ENCODE results near the gene C2orf76.

DNA sequence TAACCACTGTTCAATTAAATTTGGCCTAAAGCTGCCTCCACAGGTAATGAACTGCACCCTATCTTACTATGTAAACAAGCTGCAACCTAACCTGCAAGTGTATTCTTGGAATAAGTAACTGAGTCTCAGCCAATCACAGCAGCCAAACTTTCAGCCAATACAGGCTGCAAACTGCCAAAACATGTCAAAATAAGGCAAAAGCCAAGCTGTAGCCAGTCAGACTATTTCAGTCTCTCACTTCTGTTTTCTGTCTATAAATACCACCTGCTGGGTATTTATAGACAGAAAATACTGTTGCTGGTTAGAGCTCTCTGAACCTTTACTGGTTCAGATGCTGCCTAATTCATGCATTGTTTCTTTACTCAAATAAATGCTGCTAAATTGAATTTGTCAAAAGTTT is 14.3 kb downstream of the C2orf76 start:
- TF ChIP-seq, protein P1, sequence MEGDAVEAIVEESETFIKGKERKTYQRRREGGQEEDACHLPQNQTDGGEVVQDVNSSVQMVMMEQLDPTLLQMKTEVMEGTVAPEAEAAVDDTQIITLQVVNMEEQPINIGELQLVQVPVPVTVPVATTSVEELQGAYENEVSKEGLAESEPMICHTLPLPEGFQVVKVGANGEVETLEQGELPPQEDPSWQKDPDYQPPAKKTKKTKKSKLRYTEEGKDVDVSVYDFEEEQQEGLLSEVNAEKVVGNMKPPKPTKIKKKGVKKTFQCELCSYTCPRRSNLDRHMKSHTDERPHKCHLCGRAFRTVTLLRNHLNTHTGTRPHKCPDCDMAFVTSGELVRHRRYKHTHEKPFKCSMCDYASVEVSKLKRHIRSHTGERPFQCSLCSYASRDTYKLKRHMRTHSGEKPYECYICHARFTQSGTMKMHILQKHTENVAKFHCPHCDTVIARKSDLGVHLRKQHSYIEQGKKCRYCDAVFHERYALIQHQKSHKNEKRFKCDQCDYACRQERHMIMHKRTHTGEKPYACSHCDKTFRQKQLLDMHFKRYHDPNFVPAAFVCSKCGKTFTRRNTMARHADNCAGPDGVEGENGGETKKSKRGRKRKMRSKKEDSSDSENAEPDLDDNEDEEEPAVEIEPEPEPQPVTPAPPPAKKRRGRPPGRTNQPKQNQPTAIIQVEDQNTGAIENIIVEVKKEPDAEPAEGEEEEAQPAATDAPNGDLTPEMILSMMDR (conservative IDR thresholded peaks at IDR 0.05; ENCODE audit: low read length) = no peak
- no peak for TF ChIP-seq EZH2phosphoT487 (IDR thresholded peaks at IDR 0.05; ENCODE audit: borderline replicate concordance, low read depth, low read length)
